ENCODE data around the gene MOB1B. TPM values are rescaled to one million over a fixed set of nuclear protein-coding genes. Genes with fewer than 3 reads are reported as not detected.
"Not testable (repeated sequence)": the region's sequence is repeated elsewhere in the genome, so short reads cannot be mapped to it uniquely, and the experiment has no call there.

MOB1B gene
- total RNA-seq, 2 donors from 2014 or later = 13.6 to 19.7 TPM

GRCh38 chr4:70997036-70997435, 94.9 kb downstream of the MOB1B start:
- Histone ChIP-seq H3K4me1 (replicated peaks) (no peaks in the 10 kb centered on the region), H3K9me3 (no peaks in the 10 kb centered on the region), H3K27ac (no peak overlapping the region), H3K36me3 (no peaks in the 10 kb centered on the region), H3K27me3 (replicated peaks; ENCODE audit: insufficient read depth) (no peaks in the 10 kb centered on the region), H3K4me3 (no peak overlapping the region)
- 54% methylated on average over 1 of the region's 1 CpG for WGBS
- TF ChIP-seq POLR2A (IDR thresholded peaks at IDR 0.05) (no peak), CTCF (IDR thresholded peaks at IDR 0.05) (no peak), POLR2AphosphoS5 (IDR thresholded peaks at IDR 0.05) (no peak)
- no peak for DNase-seq (ENCODE audit: low spot score)
- intact Hi-C loops (cut with DNase I) = loop anchor here (10.0 kb wide), 1 partner anchor 92 kb away; the partner anchor contains the start of gene MOB1B

GRCh38 chr4:70997546-70997945, 95.4 kb downstream of the MOB1B start:
- Histone ChIP-seq H3K27ac (no peak overlapping the region), H3K36me3 (no peaks in the 10 kb centered on the region), H3K27me3 (replicated peaks; ENCODE audit: insufficient read depth) (no peaks in the 10 kb centered on the region), H3K4me1 (replicated peaks) (no peaks in the 10 kb centered on the region), H3K4me3 (no peak overlapping the region), H3K9me3 (no peaks in the 10 kb centered on the region)
- WGBS = 54% methylated on average over 2 of the region's 2 CpGs
- intact Hi-C loops (cut with DNase I) = loop anchor here (10.0 kb wide), 1 partner anchor 93 kb away; the partner anchor contains the start of gene MOB1B
- DNase-seq (ENCODE audit: low spot score) = no peak
- no peak for TF ChIP-seq POLR2AphosphoS5 (IDR thresholded peaks at IDR 0.05)
- TF ChIP-seq CTCF (IDR thresholded peaks at IDR 0.05) = peak in 1 of 4 experiments; percentile 19
- TF ChIP-seq POLR2A (IDR thresholded peaks at IDR 0.05) = no peak

- H3K27ac ChIP-seq; H3K27me3 ChIP-seq (replicated peaks; ENCODE audit: insufficient read depth); H3K36me3 ChIP-seq; DNase-seq (ENCODE audit: low spot score); H3K4me3 ChIP-seq; H3K4me1 ChIP-seq (replicated peaks); H3K9me3 ChIP-seq: not testable (repeated sequence)
- intact Hi-C loops (cut with DNase I) = loop anchor here (10.0 kb wide), 1 partner anchor 95 kb away; the partner anchor contains the start of gene MOB1B
Observed at GRCh38 chr4:70999639-71000038, 97.5 kb downstream of the MOB1B start.

- H3K27me3 ChIP-seq (replicated peaks; ENCODE audit: insufficient read depth); H3K36me3 ChIP-seq; DNase-seq (ENCODE audit: low spot score); H3K9me3 ChIP-seq; H3K4me3 ChIP-seq; H3K27ac ChIP-seq; H3K4me1 ChIP-seq (replicated peaks); intact Hi-C loops (cut with DNase I): not testable (repeated sequence)
- WGBS = 95% methylated on average over 4 of the region's 4 CpGs
Observed at GRCh38 chr4:71001363-71001762, 99.2 kb downstream of the MOB1B start.

GRCh38 chr4:71004281-71004851, 102.2 kb downstream of the MOB1B start:
- Histone ChIP-seq H3K36me3 (no peaks in the 10 kb centered on the region), H3K9me3 (no peaks in the 10 kb centered on the region), H3K27ac (no peak overlapping the region), H3K4me3 (no peak overlapping the region), H3K27me3 (replicated peaks; ENCODE audit: insufficient read depth) (no peaks in the 10 kb centered on the region), H3K4me1 (replicated peaks) (no peaks in the 10 kb centered on the region)
- TF ChIP-seq CTCF (IDR thresholded peaks at IDR 0.05) (no peak), POLR2AphosphoS5 (IDR thresholded peaks at IDR 0.05) (no peak), POLR2A (IDR thresholded peaks at IDR 0.05) (no peak)
- 69% methylated on average over 7 of the region's 7 CpGs for WGBS
- intact Hi-C loops (cut with DNase I) = no loop called here
- DNase-seq (ENCODE audit: low spot score) = no peak

GRCh38 chr4:71005025-71005424, 102.9 kb downstream of the MOB1B start:
- intact Hi-C loops (cut with DNase I) = loop anchor here (5.0 kb wide), 1 partner anchor 353 kb away; no protein-coding TSS in a partner anchor
- not testable (repeated sequence) for DNase-seq (ENCODE audit: low spot score); H3K9me3 ChIP-seq; H3K27ac ChIP-seq; H3K4me1 ChIP-seq (replicated peaks); H3K4me3 ChIP-seq; H3K27me3 ChIP-seq (replicated peaks; ENCODE audit: insufficient read depth); H3K36me3 ChIP-seq
- 91% methylated on average over 6 of the region's 6 CpGs for WGBS
